GM20431 (cell line): ENCODE measurements around the gene KEAP1.
"Not testable (repeated sequence)": the region's sequence is repeated elsewhere in the genome, so short reads cannot be mapped to it uniquely, and the experiment has no call there.

Experiments used
- in situ Hi-C: fragments of 300-500 bp; cut with MseI, MboI; formaldehyde crosslinking; loops from one replicate; pipeline ENCODE4 v1.15.0; 2020; ENCODE audit warnings: low sequenced_read_pairs; ENCODE audit not compliant: unreplicated experiment

KEAP1 gene

GRCh38 chr19:10501971-10502523 lies 1.1 kb downstream of the KEAP1 start:
- in situ Hi-C loops: no loop called here

- in situ Hi-C loops: no loop called here
These were observed 2.9 kb downstream of the KEAP1 start for GRCh38 chr19:10500247-10500592.

- in situ Hi-C loops: no loop called here
These were observed 3.5 kb downstream of the KEAP1 start for GRCh38 chr19:10499550-10500246.

GRCh38 chr19:10497371-10497770 lies 5.8 kb downstream of the KEAP1 start:
- in situ Hi-C loops: no loop called here

GRCh38 chr19:10491472-10492047 lies 11.6 kb downstream of the KEAP1 start:
- in situ Hi-C loops: no loop called here

- in situ Hi-C loops: no loop called here
These were observed 16.6 kb downstream of the KEAP1 start for GRCh38 chr19:10486551-10486950.

GRCh38 chr19:10478903-10479384 lies 24.2 kb downstream of the KEAP1 start:
- in situ Hi-C loops: no loop called here

GRCh38 chr19:10478476-10478875 lies 24.7 kb downstream of the KEAP1 start:
- in situ Hi-C loops: no loop called here

- in situ Hi-C loops: no loop called here
These were observed 28.1 kb downstream of the KEAP1 start for GRCh38 chr19:10474962-10475451.

GRCh38 chr19:10473192-10473591 lies 30.0 kb downstream of the KEAP1 start:
- in situ Hi-C loops: no loop called here

GRCh38 chr19:10471909-10472308 lies 31.2 kb downstream of the KEAP1 start:
- in situ Hi-C loops: no loop called here

- in situ Hi-C loops: no loop called here
These were observed 35.0 kb downstream of the KEAP1 start for GRCh38 chr19:10468133-10468532.

- in situ Hi-C loops: no loop called here
These were observed 36.0 kb downstream of the KEAP1 start for GRCh38 chr19:10467104-10467706.

GRCh38 chr19:10464456-10464855 lies 38.7 kb downstream of the KEAP1 start:
- in situ Hi-C loops: no loop called here

GRCh38 chr19:10462557-10462956 lies 40.6 kb downstream of the KEAP1 start:
- in situ Hi-C loops: no loop called here

- in situ Hi-C loops: not testable (repeated sequence)
These were observed 41.1 kb downstream of the KEAP1 start for GRCh38 chr19:10462042-10462441.

GRCh38 chr19:10461047-10461949 lies 41.9 kb downstream of the KEAP1 start:
- in situ Hi-C loops: no loop called here

- in situ Hi-C loops: no loop called here
These were observed 42.5 kb downstream of the KEAP1 start for GRCh38 chr19:10460714-10461046.

GRCh38 chr19:10458733-10459132 lies 44.4 kb downstream of the KEAP1 start:
- in situ Hi-C loops: not testable (repeated sequence)

- in situ Hi-C loops: no loop called here
These were observed 48.9 kb downstream of the KEAP1 start for GRCh38 chr19:10454267-10454666.
